ENCODE data around the gene EGF.

DNA sequence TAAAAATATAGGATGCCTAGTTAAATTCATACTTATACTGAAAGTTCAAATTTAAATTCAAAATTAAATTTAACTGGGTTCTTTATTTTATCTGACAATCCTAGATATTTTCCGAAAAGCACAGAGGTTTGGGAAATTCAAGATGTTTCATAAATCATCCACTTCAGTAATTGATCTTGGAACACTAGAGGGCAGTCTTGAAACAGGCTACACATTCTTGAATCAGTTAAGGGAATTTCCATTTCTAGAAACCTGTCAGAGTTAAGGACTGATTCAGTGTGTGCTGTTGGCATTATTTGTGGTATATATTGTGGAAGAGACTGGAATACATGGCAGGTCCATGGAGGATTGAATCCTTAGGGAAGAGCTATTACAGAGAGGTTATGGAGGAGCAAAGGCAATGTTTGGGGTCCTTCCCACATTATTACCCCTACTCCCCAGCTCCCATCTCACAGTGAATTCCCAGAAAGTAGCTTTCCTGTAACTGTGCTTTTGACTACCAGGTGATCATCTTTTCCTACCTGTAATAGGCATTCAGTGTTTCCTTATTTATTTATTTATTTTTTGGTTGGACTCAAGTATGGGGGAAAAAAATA is 92.9 kb downstream of the EGF start:
- TF ChIP-seq POLR2A (IDR thresholded peaks at IDR 0.05) (no peak), CTCF (IDR thresholded peaks at IDR 0.05) (peak in 2 of 3 donors; percentile 45 to 61), POLR2AphosphoS5 (IDR thresholded peaks at IDR 0.05) (no peak)
